Measurements from ENCODE around the gene BIK.

The BIK gene

DNA sequence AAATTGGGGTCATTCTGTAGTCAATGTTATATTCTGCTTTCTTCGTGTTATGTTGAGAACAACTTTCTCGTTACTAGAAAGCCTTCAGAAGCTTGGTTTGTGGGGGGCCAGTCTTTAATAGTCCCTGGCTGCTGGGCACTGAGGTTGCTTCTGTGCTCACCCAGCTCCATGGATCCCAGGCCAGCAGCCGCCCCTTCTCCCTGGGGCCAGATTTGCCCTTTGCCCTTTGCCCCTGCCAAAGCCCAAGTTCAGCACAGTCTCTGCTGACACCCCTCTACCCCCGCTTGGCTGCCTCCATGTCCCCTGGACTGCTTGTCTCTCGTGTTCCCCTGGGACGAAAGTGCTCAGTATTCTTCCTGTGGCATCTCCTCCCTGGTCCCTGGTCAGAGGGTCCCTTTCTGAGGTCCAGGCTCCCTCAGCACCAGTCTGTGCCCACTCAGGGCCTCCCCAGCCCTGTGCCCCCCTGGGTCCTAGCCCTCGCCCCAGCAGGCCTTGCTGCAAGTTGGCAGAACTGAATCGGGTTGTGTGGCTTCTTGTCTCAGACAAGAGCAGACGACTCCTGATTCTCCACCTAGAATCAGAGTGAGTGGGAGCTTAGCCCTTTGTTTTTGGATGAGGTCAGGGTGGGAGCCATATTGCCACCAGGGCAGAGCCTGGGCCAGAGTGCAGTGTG lies 47.5 kb downstream of the BIK start:
- no peak overlapping the region for H3K27ac ChIP-seq (ENCODE audit: low read depth, low read length)
- H3K27me3 ChIP-seq (ENCODE audit: control insufficient read depth in 1 of 2, insufficient read depth in 2 of 2, low read length in 2 of 2) = no peaks in the 10 kb centered on the region
- no peaks in the 10 kb centered on the region for H3K9me3 ChIP-seq (ENCODE audit: control insufficient read depth in 1 of 2, low read length in 2 of 2)
- H3K9ac ChIP-seq (ENCODE audit: low read depth in 1 of 2, low read length in 2 of 2) = peak overlapping the region; percentile 6 to 18
- peaks cover 28 to 39% of the 10 kb centered on the region in 2 donors for H3K4me1 ChIP-seq (ENCODE audit: control insufficient read depth in 1 of 2, insufficient read depth in 2 of 2, low read length in 2 of 2)
- no peak overlapping the region for H3K4me3 ChIP-seq (ENCODE audit: low read depth in 1 of 2, low read length in 2 of 2)
- H3K36me3 ChIP-seq (ENCODE audit: control insufficient read depth in 1 of 2, insufficient read depth in 2 of 2, low read length in 2 of 2) = peaks cover 6 to 15% of the 10 kb centered on the region in 2 donors

- peaks cover 28 to 44% of the 10 kb centered on the region in 2 donors for H3K4me1 ChIP-seq (ENCODE audit: control insufficient read depth in 1 of 2, insufficient read depth in 2 of 2, low read length in 2 of 2)
- peaks cover 6 to 15% of the 10 kb centered on the region in 2 donors for H3K36me3 ChIP-seq (ENCODE audit: control insufficient read depth in 1 of 2, insufficient read depth in 2 of 2, low read length in 2 of 2)
- H3K27me3 ChIP-seq (ENCODE audit: control insufficient read depth in 1 of 2, insufficient read depth in 2 of 2, low read length in 2 of 2) = no peaks in the 10 kb centered on the region
- H3K4me3 ChIP-seq (ENCODE audit: low read depth in 1 of 2, low read length in 2 of 2) = no peak overlapping the region
- no peak overlapping the region for H3K27ac ChIP-seq (ENCODE audit: low read depth, low read length)
- no peaks in the 10 kb centered on the region for H3K9me3 ChIP-seq (ENCODE audit: control insufficient read depth in 1 of 2, low read length in 2 of 2)
- no peak overlapping the region for H3K9ac ChIP-seq (ENCODE audit: low read depth in 1 of 2, low read length in 2 of 2)
Measured at GRCh38 chr22:43158778-43159483, 48.4 kb downstream of the BIK start.

DNA sequence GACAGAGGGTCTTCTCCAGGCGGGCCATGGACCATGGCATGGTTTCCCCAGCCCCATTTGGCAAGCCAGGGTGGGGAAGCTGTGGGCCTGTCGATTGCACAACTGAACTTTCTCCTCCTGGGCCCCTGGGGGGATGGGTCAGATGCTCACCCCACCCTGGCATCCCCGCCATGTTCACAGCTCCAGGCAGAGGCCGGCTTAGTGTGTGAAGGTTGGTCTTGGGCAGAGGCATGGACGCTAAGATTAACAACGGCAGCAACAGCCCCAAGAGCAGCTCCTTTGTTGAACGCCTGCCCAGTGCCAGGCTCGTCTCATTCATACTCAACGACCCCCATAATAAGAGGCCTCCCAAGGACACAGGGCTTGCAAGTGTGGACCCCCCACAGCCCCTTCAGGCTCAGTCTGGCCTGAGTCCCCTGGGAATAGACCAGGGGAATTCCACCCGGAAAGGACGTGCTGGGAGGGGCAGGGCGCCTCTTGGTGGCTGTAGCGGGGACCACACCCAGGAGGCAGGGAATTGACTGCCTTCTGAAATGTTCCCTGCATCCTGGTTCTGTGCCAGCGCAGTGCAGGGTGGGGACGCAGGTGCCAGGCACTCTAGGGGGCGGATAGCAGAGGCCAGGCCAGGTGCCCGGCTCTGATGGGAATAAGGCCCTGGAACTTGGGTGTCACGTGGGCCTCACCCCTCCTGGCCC lies 49.1 kb downstream of the BIK start:
- H3K27me3 ChIP-seq (ENCODE audit: control insufficient read depth in 1 of 2, insufficient read depth in 2 of 2, low read length in 2 of 2) = no peaks in the 10 kb centered on the region
- H3K36me3 ChIP-seq (ENCODE audit: control insufficient read depth in 1 of 2, insufficient read depth in 2 of 2, low read length in 2 of 2) = peaks cover 6 to 15% of the 10 kb centered on the region in 2 donors
- no peak overlapping the region for H3K27ac ChIP-seq (ENCODE audit: low read depth, low read length)
- no peaks in the 10 kb centered on the region for H3K9me3 ChIP-seq (ENCODE audit: control insufficient read depth in 1 of 2, low read length in 2 of 2)
- H3K4me1 ChIP-seq (ENCODE audit: control insufficient read depth in 1 of 2, insufficient read depth in 2 of 2, low read length in 2 of 2) = peaks cover 28 to 40% of the 10 kb centered on the region in 2 donors
- no peak overlapping the region for H3K9ac ChIP-seq (ENCODE audit: low read depth in 1 of 2, low read length in 2 of 2)
- H3K4me3 ChIP-seq (ENCODE audit: low read depth in 1 of 2, low read length in 2 of 2) = no peak overlapping the region

GRCh38 chr22:43160497-43161126 lies 50.1 kb downstream of the BIK start:
- H3K4me1 ChIP-seq (ENCODE audit: control insufficient read depth in 1 of 2, insufficient read depth in 2 of 2, low read length in 2 of 2) = peaks cover 28 to 38% of the 10 kb centered on the region in 2 donors
- no peaks in the 10 kb centered on the region for H3K9me3 ChIP-seq (ENCODE audit: control insufficient read depth in 1 of 2, low read length in 2 of 2)
- no peak overlapping the region for H3K4me3 ChIP-seq (ENCODE audit: low read depth in 1 of 2, low read length in 2 of 2)
- H3K36me3 ChIP-seq (ENCODE audit: control insufficient read depth in 1 of 2, insufficient read depth in 2 of 2, low read length in 2 of 2) = peaks cover 6 to 13% of the 10 kb centered on the region in 2 donors
- no peak overlapping the region for H3K27ac ChIP-seq (ENCODE audit: low read depth, low read length)
- H3K9ac ChIP-seq (ENCODE audit: low read depth in 1 of 2, low read length in 2 of 2) = peak overlapping the region in 1 of 2 donors; percentile 24
- no peaks in the 10 kb centered on the region for H3K27me3 ChIP-seq (ENCODE audit: control insufficient read depth in 1 of 2, insufficient read depth in 2 of 2, low read length in 2 of 2)

- Histone ChIP-seq H3K27ac (ENCODE audit: low read depth, low read length) (no peak overlapping the region), H3K27me3 (ENCODE audit: control insufficient read depth in 1 of 2, insufficient read depth in 2 of 2, low read length in 2 of 2) (no peaks in the 10 kb centered on the region), H3K4me3 (ENCODE audit: low read depth in 1 of 2, low read length in 2 of 2) (no peak overlapping the region), H3K9ac (ENCODE audit: low read depth in 1 of 2, low read length in 2 of 2) (no peak overlapping the region), H3K36me3 (ENCODE audit: control insufficient read depth in 1 of 2, insufficient read depth in 2 of 2, low read length in 2 of 2) (peaks cover 6 to 20% of the 10 kb centered on the region in 2 donors), H3K9me3 (ENCODE audit: control insufficient read depth in 1 of 2, low read length in 2 of 2) (no peaks in the 10 kb centered on the region), H3K4me1 (ENCODE audit: control insufficient read depth in 1 of 2, insufficient read depth in 2 of 2, low read length in 2 of 2) (peaks cover 21 to 35% of the 10 kb centered on the region in 2 donors)
Measured at GRCh38 chr22:43162412-43163150, 52.0 kb downstream of the BIK start.

DNA sequence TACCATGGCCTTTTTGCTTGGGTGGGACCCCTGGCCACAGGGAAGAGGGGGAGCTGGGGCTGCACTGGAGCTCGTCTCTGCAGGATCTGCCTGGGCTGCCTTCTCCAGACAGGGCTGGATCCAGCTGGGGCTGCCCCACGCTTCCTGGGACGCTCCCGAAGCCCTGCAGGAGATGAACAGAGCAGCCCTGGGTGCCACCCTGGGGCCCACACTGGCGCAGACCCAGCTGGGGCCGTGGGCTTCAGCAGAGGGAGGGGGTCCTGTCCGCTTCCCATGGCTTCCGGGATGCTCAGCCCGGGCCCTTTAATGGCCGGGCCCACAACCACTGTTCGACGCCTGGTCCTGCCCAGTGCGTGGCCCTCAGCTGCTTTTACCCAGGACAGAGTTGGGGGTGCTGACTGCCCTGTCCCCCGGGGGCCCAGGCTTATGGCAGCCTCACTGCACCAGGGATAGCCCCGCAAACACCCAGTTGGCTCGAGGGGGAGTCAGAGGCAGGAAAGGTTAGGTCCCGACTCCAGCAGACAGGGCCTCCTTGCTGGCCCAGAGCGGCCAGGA lies 52.8 kb downstream of the BIK start:
- H3K27me3 ChIP-seq (ENCODE audit: control insufficient read depth in 1 of 2, insufficient read depth in 2 of 2, low read length in 2 of 2) = no peaks in the 10 kb centered on the region
- peaks cover 6 to 27% of the 10 kb centered on the region in 2 donors for H3K36me3 ChIP-seq (ENCODE audit: control insufficient read depth in 1 of 2, insufficient read depth in 2 of 2, low read length in 2 of 2)
- H3K9me3 ChIP-seq (ENCODE audit: control insufficient read depth in 1 of 2, low read length in 2 of 2) = no peaks in the 10 kb centered on the region
- peaks cover 15 to 27% of the 10 kb centered on the region in 2 donors for H3K4me1 ChIP-seq (ENCODE audit: control insufficient read depth in 1 of 2, insufficient read depth in 2 of 2, low read length in 2 of 2)
- H3K27ac ChIP-seq (ENCODE audit: low read depth, low read length) = no peak overlapping the region
- no peak overlapping the region for H3K9ac ChIP-seq (ENCODE audit: low read depth in 1 of 2, low read length in 2 of 2)
- H3K4me3 ChIP-seq (ENCODE audit: low read depth in 1 of 2, low read length in 2 of 2) = no peak overlapping the region

- no peak overlapping the region for H3K9ac ChIP-seq (ENCODE audit: low read depth in 1 of 2, low read length in 2 of 2)
- no peak overlapping the region for H3K27ac ChIP-seq (ENCODE audit: low read depth, low read length)
- peaks cover 6 to 14% of the 10 kb centered on the region in 2 donors for H3K4me1 ChIP-seq (ENCODE audit: control insufficient read depth in 1 of 2, insufficient read depth in 2 of 2, low read length in 2 of 2)
- H3K36me3 ChIP-seq (ENCODE audit: control insufficient read depth in 1 of 2, insufficient read depth in 2 of 2, low read length in 2 of 2) = peaks cover 6 to 32% of the 10 kb centered on the region in 2 donors
- H3K4me3 ChIP-seq (ENCODE audit: low read depth in 1 of 2, low read length in 2 of 2) = no peak overlapping the region
- no peaks in the 10 kb centered on the region for H3K27me3 ChIP-seq (ENCODE audit: control insufficient read depth in 1 of 2, insufficient read depth in 2 of 2, low read length in 2 of 2)
- no peaks in the 10 kb centered on the region for H3K9me3 ChIP-seq (ENCODE audit: control insufficient read depth in 1 of 2, low read length in 2 of 2)
Measured at GRCh38 chr22:43164636-43165035, 54.1 kb downstream of the BIK start.

DNA sequence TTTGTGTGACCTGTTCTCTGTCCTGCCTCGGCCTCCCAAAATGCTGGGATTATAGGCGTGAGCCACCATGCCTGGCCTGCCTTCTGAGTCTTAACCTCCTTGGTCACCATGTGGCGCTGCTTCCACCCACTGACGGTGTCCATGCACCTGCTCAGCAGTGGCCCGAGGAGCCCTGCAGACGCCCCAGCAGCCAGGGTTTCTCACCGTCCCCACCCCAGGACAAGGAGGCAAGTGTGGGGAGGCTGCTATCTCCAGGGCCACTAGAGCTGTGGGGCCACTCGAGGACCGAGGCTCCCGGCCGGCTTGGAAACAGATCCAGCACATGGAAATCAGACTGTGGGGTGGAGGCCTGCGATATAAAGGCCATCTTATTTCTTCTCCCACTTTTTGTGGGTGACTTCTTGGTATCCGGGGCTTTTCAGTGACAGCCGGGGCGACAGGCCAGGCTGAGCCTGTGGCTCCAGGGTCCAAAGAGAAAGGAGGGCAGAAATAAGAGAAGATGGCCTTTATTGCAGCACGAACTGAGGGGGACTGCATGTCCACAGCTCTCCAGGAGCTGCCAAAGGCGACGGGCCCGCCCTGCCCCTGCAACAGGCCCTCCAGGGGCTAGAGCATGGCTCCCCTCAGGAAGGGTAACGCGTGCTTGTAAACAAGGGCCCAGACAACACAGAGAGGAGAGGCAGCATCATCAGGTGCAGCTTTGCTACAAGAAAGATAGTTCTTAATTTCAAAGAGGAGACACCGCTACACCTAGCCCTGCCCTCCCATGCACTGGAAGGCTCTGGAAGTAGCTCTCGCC lies 55.8 kb downstream of the BIK start:
- peaks cover 0 to 42% of the 10 kb centered on the region in 2 donors for H3K36me3 ChIP-seq (ENCODE audit: control insufficient read depth in 1 of 2, insufficient read depth in 2 of 2, low read length in 2 of 2)
- H3K27me3 ChIP-seq (ENCODE audit: control insufficient read depth in 1 of 2, insufficient read depth in 2 of 2, low read length in 2 of 2) = no peaks in the 10 kb centered on the region
- H3K4me3 ChIP-seq (ENCODE audit: low read depth in 1 of 2, low read length in 2 of 2) = no peak overlapping the region
- no peak overlapping the region for H3K27ac ChIP-seq (ENCODE audit: low read depth, low read length)
- H3K9ac ChIP-seq (ENCODE audit: low read depth in 1 of 2, low read length in 2 of 2) = no peak overlapping the region
- H3K4me1 ChIP-seq (ENCODE audit: control insufficient read depth in 1 of 2, insufficient read depth in 2 of 2, low read length in 2 of 2) = peaks cover 3 to 15% of the 10 kb centered on the region in 2 donors
- H3K9me3 ChIP-seq (ENCODE audit: control insufficient read depth in 1 of 2, low read length in 2 of 2) = no peaks in the 10 kb centered on the region

Data from duodenal mucosa (tissue), 2 donors.